HepG2 (cell line): ENCODE results near the gene CCL27. TPM values are rescaled to one million over a fixed set of nuclear protein-coding genes. Genes with fewer than 3 reads are reported as not detected.
A peak's percentile ranks its signal among the peaks of the same experiment; 100 is the strongest.

Source experiments
- ATF7 ChIP-seq, 2 experiments: fragments of 450-650 bp in 1 of 2; sonication (generic) in 1 of 2; formaldehyde crosslinking in 1 of 2; IDR thresholded peaks; 2 replicates each; pipeline versions ENCODE4 v1.4.0 to v1.6.1; 2016 to 2020; ENCODE audit warnings: antibody characterized with exemption in 1 of 2, mild to moderate bottlenecking in 1 of 2, missing genetic modification reagents in 1 of 2
- ATRX ChIP-seq: sonication (generic); formaldehyde crosslinking; IDR thresholded peaks from 2 replicates; pipeline ENCODE4 v1.4.0; 2020; ENCODE audit warnings: missing genetic modification reagents, borderline replicate concordance
- CHD4 ChIP-seq: fragments of 200-600 bp; sonication (generic); IDR thresholded peaks from 2 replicates; pipeline ENCODE4 v1.7.0; 2017; ENCODE audit warnings: mild to moderate bottlenecking, low read length, borderline replicate concordance
- HNF1B ChIP-seq: sonication (generic); formaldehyde crosslinking; IDR thresholded peaks from 2 replicates; pipeline ENCODE4 v1.5.1; 2020; ENCODE audit warnings: mild to moderate bottlenecking, moderate library complexity, missing genetic modification reagents
- HOXD1 ChIP-seq: sonication (generic); formaldehyde crosslinking; IDR thresholded peaks from 2 replicates; pipeline ENCODE4 v1.5.0; 2020; ENCODE audit warnings: missing genetic modification reagents
- IKZF5 ChIP-seq: IDR thresholded peaks from 2 replicates; pipeline ENCODE4 v1.6.1; 2018; ENCODE audit warnings: missing genetic modification reagents, mild to moderate bottlenecking, missing compliant biosample characterization
- MAFF ChIP-seq: IDR thresholded peaks from 2 replicates; pipeline ENCODE4 v1.6.1; 2011; ENCODE audit warnings: low read depth, low read length, improper control_type of control experiment
- MEIS1 ChIP-seq: sonication (generic); formaldehyde crosslinking; IDR thresholded peaks from 2 replicates; pipeline ENCODE4 v1.9.0; 2021; ENCODE audit warnings: mild to moderate bottlenecking, missing genetic modification reagents, moderate library complexity, borderline replicate concordance
- NCOA1 ChIP-seq: sonication (generic); formaldehyde crosslinking; IDR thresholded peaks from 2 replicates; pipeline ENCODE4 v1.9.0; 2021; ENCODE audit warnings: missing genetic modification reagents
- PHF8 ChIP-seq: sonication (generic); formaldehyde crosslinking; IDR thresholded peaks from 2 replicates; pipeline ENCODE4 v1.5.0; 2020; ENCODE audit warnings: missing genetic modification reagents
- SP140L ChIP-seq: sonication (generic); formaldehyde crosslinking; IDR thresholded peaks from 2 replicates; pipeline ENCODE4 v1.4.0; 2020; ENCODE audit warnings: missing genetic modification reagents, borderline replicate concordance
- SRSF1 ChIP-seq: fragments of 200-400 bp; formaldehyde crosslinking; optimal IDR thresholded peaks from 2 replicates; pipeline ENCODE3; 2017; ENCODE audit warnings: mild to moderate bottlenecking, low read depth, low read length, moderate library complexity
- ZBTB39 ChIP-seq: sonication (generic); formaldehyde crosslinking; IDR thresholded peaks from 2 replicates; pipeline ENCODE4 v1.5.0; 2020; ENCODE audit warnings: missing genetic modification reagents
- ZFX ChIP-seq: sonication (generic); formaldehyde crosslinking; IDR thresholded peaks from 2 replicates; pipeline ENCODE4 v1.4.0; 2020; ENCODE audit warnings: mild to moderate bottlenecking, low read depth, missing genetic modification reagents, moderate library complexity
- ZNF430 ChIP-seq: sonication (generic); formaldehyde crosslinking; IDR thresholded peaks from 2 replicates; pipeline ENCODE4 v1.9.0; 2021; ENCODE audit warnings: mild to moderate bottlenecking, missing genetic modification reagents
- ZNF562 ChIP-seq: sonication (generic); formaldehyde crosslinking; IDR thresholded peaks from 2 replicates; pipeline ENCODE4 v1.8.0; 2022; ENCODE audit warnings: missing genetic modification reagents, borderline replicate concordance
- ZNF644 ChIP-seq: IDR thresholded peaks from 2 replicates; pipeline ENCODE4 v1.6.1; 2016; ENCODE audit warnings: low read depth
- ZNF878 ChIP-seq: sonication (generic); formaldehyde crosslinking; IDR thresholded peaks from 2 replicates; pipeline ENCODE4 v1.8.1; 2023; ENCODE audit warnings: mild to moderate bottlenecking, missing genetic modification reagents, moderate library complexity
- polyA plus RNA-seq, 8 experiments: library from polyadenylated mRNA; depleted of rRNA in 3 of 8; stranded (reverse) in 7 of 8; unstranded in 1 of 8; fragments of >200 nt; fragmentation: Illumina TruSeq in 4 of 8; extraction: Trizol in 4 of 8; gene quantifications; 2 replicates each; pipeline versions ENCODE4 v1.2.1 to v1.2.3, GENCODE V29; 2011 to 2016; ENCODE audit warnings: low read depth in 4 of 8, missing spikeins in 1 of 8, mixed read lengths in 1 of 8; ENCODE audit not compliant: insufficient read depth in 1 of 8
- total RNA-seq, 5 experiments: library from RNA; depleted of rRNA; stranded (reverse); fragments of >200 nt; fragmentation: Illumina TruSeq; extraction: Trizol; gene quantifications; 2 replicates each; pipeline ENCODE4 v1.2.3, GENCODE V29; 2016; ENCODE audit warnings: low read depth in 1 of 5
- TF ChIP-seq, protein P1 (sequence below): sonication (generic); formaldehyde crosslinking; IDR thresholded peaks from 2 replicates; pipeline ENCODE4 v1.9.0; 2021; ENCODE audit warnings: missing genetic modification reagents, mild to moderate bottlenecking, borderline replicate concordance
- TF ChIP-seq, protein P2 (sequence below): sonication (generic); formaldehyde crosslinking; conservative IDR thresholded peaks from 2 replicates; pipeline ENCODE4 v1.5.0; 2020; ENCODE audit warnings: missing genetic modification reagents

CCL27 gene
- total and polyA plus RNA-seq, 2 of the 13 experiments (the other 11 are each of a cell fraction or from before 2014, with no cell fraction given) = not detected

DNA sequence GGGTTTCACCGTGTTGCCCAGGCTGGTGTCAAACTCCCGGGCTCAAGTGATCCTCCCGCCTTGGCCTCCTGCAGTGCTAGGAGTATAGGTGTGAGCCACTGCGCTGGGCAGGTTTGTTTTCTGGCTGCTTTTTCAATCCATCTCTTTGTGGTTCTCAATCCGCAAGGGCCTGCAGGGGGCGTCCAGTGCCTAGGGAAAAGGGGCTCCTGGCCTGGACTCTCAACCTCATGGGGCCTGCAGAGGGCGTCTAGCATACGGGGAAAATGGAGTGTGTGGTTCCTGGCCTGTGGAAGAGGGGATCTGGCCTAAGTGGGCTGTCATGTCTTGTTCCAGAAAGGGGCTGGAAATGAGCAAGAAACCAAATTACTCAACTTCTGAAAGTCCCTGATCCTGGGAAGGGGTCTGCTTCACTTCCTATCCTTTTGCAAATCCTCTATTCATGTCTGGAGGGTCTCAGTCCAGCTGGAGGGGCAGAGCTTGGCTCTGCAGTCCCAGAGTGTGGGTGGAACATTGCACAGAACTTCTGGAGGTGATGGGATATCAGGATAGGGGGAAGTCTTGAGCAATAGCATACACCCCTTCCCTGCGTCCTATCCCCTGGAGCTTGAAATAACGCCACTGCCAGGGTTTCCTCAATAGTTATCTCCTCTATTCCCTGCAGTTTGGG is 12.7 kb upstream of the CCL27 start (continued):
- peak; percentile 59 for TF ChIP-seq ZFX (CRISPR knock-in tag)
- TF ChIP-seq NCOA1 (CRISPR knock-in tag) = no peak
- no peak for TF ChIP-seq SRSF1
- no peak for TF ChIP-seq HOXD1 (CRISPR knock-in tag)
- no peak for TF ChIP-seq MAFF
- TF ChIP-seq HNF1B (CRISPR knock-in tag) = peak; percentile 84
- TF ChIP-seq ZNF430 (CRISPR knock-in tag) = no peak
- TF ChIP-seq PHF8 (CRISPR knock-in tag) = 0 out of 2 replicates have a peak, but pooled peaks have one; percentile 19
- no peak for TF ChIP-seq CHD4
- no peak for TF ChIP-seq ZNF644 (CRISPR knock-in tag)
- no peak for TF ChIP-seq ATRX (CRISPR knock-in tag)
- no peak for TF ChIP-seq ATF7 (IDR thresholded peaks at IDR 0.05)
- TF ChIP-seq ATF7 (CRISPR knock-in tag; IDR thresholded peaks at IDR 0.05) = no peak
- TF ChIP-seq, protein P1, sequence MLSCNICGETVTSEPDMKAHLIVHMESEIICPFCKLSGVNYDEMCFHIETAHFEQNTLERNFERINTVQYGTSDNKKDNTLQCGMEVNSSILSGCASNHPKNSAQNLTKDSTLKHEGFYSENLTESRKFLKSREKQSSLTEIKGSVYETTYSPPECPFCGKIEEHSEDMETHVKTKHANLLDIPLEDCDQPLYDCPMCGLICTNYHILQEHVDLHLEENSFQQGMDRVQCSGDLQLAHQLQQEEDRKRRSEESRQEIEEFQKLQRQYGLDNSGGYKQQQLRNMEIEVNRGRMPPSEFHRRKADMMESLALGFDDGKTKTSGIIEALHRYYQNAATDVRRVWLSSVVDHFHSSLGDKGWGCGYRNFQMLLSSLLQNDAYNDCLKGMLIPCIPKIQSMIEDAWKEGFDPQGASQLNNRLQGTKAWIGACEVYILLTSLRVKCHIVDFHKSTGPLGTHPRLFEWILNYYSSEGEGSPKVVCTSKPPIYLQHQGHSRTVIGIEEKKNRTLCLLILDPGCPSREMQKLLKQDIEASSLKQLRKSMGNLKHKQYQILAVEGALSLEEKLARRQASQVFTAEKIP (CRISPR knock-in tag) = no peak
- TF ChIP-seq ZBTB39 (CRISPR knock-in tag) = no peak
- TF ChIP-seq MEIS1 (CRISPR knock-in tag) = no peak
- 0 out of 2 replicates have a peak, but pooled peaks have one; percentile 22 for TF ChIP-seq IKZF5 (CRISPR knock-in tag)
- no peak for TF ChIP-seq SP140L (CRISPR knock-in tag)
- TF ChIP-seq, protein P2, sequence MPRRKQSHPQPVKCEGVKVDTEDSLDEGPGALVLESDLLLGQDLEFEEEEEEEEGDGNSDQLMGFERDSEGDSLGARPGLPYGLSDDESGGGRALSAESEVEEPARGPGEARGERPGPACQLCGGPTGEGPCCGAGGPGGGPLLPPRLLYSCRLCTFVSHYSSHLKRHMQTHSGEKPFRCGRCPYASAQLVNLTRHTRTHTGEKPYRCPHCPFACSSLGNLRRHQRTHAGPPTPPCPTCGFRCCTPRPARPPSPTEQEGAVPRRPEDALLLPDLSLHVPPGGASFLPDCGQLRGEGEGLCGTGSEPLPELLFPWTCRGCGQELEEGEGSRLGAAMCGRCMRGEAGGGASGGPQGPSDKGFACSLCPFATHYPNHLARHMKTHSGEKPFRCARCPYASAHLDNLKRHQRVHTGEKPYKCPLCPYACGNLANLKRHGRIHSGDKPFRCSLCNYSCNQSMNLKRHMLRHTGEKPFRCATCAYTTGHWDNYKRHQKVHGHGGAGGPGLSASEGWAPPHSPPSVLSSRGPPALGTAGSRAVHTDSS (CRISPR knock-in tag) = no peak
- no peak for TF ChIP-seq ZNF562 (CRISPR knock-in tag)
- no peak for TF ChIP-seq ZNF878 (CRISPR knock-in tag)
